HepG2 (cell line): ENCODE measurements around the gene GNG2. TPM values are rescaled to one million over a fixed set of nuclear protein-coding genes. Genes with fewer than 3 reads are reported as not detected.

Experiments used
- ATAC-seq: fragments of 200-7000 bp; cut with Tn5 transposase; 3 replicates; pipeline ENCODE4 v1.9.1; 2020; ENCODE audit warnings: mild to moderate bottlenecking, moderate library complexity
- BruUV-seq: library from RNA; stranded (reverse); fragments of 400-500 nt; replicated peaks from 2 replicates; lab custom pipeline; 2021; lab: Mats Ljungman, UMichigan
- CTCF ChIA-PET: fragments of 300-600 bp; formaldehyde crosslinking; extraction: SDS; loops from one replicate; lab custom pipeline; 2021; ENCODE audit warnings: low total read pairs, inconsistent platforms, low intra/inter-chr PET ratio; lab: Yijun Ruan, JAX
- POLR2A ChIA-PET: fragments of 350-600 bp; sonication (Branson Sonifier 250); formaldehyde crosslinking; loops from one replicate; lab custom pipeline; 2020; ENCODE audit warnings: antibody characterized with exemption, inconsistent platforms; lab: Yijun Ruan, JAX
- DNase-seq: peaks from one replicate; pipeline ENCODE4 v3.0.0-alpha.2; 2015; ENCODE audit warnings: low spot score
- FAIRE-seq: peaks from 3 replicates; lab custom pipeline; 2011; peaks lifted over from hg19 to GRCh38; lab: Jason Lieb, UNC
- H2AFZ ChIP-seq: one replicate; pipeline ENCODE4 v1.6.1; 2011; ENCODE audit warnings: low read length, inconsistent platforms
- H3K27ac ChIP-seq: fragments of 300-600 bp; 3 replicates; pipeline ENCODE4 v1.8.0; 2011; ENCODE audit warnings: mixed run types, mild to moderate bottlenecking, mixed read lengths, low read length, inconsistent platforms; ENCODE audit not compliant: insufficient read depth; ENCODE audit errors: extremely low read length
- H3K27me3 ChIP-seq, 2 experiments: fragments of 200-600 bp in 1 of 2; 2 replicates in 1 of 2; 3 replicates in 1 of 2; pipeline versions ENCODE4 v1.6.0 to v1.8.0; 2011; ENCODE audit warnings: low read length in 2 of 2, mild to moderate bottlenecking in 2 of 2, moderate library complexity in 2 of 2, inconsistent platforms in 1 of 2; ENCODE audit not compliant: insufficient read depth in 2 of 2, control insufficient read depth in 1 of 2
- H3K36me3 ChIP-seq, 2 experiments: fragments of 200-600 bp in 1 of 2; replicated peaks in 1 of 2; 2 replicates in 1 of 2; 3 replicates in 1 of 2; pipeline versions ENCODE4 v1.5.1 to v1.8.0; 2011; ENCODE audit warnings: low read length in 2 of 2, inconsistent platforms in 1 of 2; ENCODE audit not compliant: insufficient read depth in 2 of 2, control insufficient read depth in 1 of 2
- H3K4me1 ChIP-seq: 2 replicates; pipeline ENCODE4 v1.5.1; 2012; ENCODE audit warnings: low read length, inconsistent platforms; ENCODE audit not compliant: insufficient read depth
- H3K4me2 ChIP-seq: 2 replicates; pipeline ENCODE4 v1.6.0; 2011; ENCODE audit warnings: low read depth, low read length, inconsistent platforms
- H3K4me3 ChIP-seq, 3 experiments: fragments of 200-600 bp in 1 of 3; sonication (generic), shearing (Covaris generic) in 1 of 3; replicated peaks in 1 of 3; 2 replicates each; pipeline ENCODE4 v1.5.1; 2011 to 2016; ENCODE audit warnings: low read length in 3 of 3, inconsistent platforms in 2 of 3, low read depth in 2 of 3, mild to moderate bottlenecking in 2 of 3, control low read depth in 1 of 3, mixed read lengths in 1 of 3; ENCODE audit not compliant: insufficient read depth in 1 of 3
- H3K79me2 ChIP-seq: one replicate; pipeline ENCODE4 v1.6.1; 2011; ENCODE audit warnings: low read length, inconsistent platforms; ENCODE audit not compliant: insufficient read depth
- H3K9ac ChIP-seq: 2 replicates; pipeline ENCODE4 v1.6.0; 2011; ENCODE audit warnings: mild to moderate bottlenecking, low read depth, low read length, inconsistent platforms; ENCODE audit not compliant: insufficient read depth
- H3K9me3 ChIP-seq: 2 replicates; pipeline ENCODE4 v1.5.1; 2012; ENCODE audit warnings: mild to moderate bottlenecking, low read length
- H4K20me1 ChIP-seq: 2 replicates; pipeline ENCODE4 v1.6.0; 2011; ENCODE audit warnings: inconsistent platforms, mild to moderate bottlenecking, low read length, moderate library complexity; ENCODE audit not compliant: insufficient read depth
- KDM3A ChIP-seq: IDR thresholded peaks from 2 replicates; pipeline ENCODE4 v1.6.1; 2018; ENCODE audit warnings: low read depth, missing compliant biosample characterization
- PPARG ChIP-seq: conservative IDR thresholded peaks from 2 replicates; pipeline ENCODE4 v1.6.1; 2016; ENCODE audit warnings: missing biosample characterization, missing genetic modification reagents
- ZNF354B ChIP-seq: sonication (generic); formaldehyde crosslinking; IDR thresholded peaks from 2 replicates; pipeline ENCODE4 v1.8.0; 2022; ENCODE audit warnings: mild to moderate bottlenecking, missing genetic modification reagents
- ZNF674 ChIP-seq: sonication (generic); formaldehyde crosslinking; IDR thresholded peaks from 2 replicates; pipeline ENCODE4 v1.5.0; 2020; ENCODE audit warnings: low read depth, mild to moderate bottlenecking, missing genetic modification reagents
- ZNF773 ChIP-seq: sonication (generic); formaldehyde crosslinking; IDR thresholded peaks from 2 replicates; pipeline ENCODE4 v1.4.0; 2020; ENCODE audit warnings: missing genetic modification reagents, borderline replicate concordance
- ZNF792 ChIP-seq: IDR thresholded peaks from 2 replicates; pipeline ENCODE4 v1.6.1; 2016
- in situ Hi-C: cut with HindIII; loops from 2 replicates; pipeline ENCODE4 v1.10.0; 2017; ENCODE audit warnings: low pct_unique_long_range_greater_than_20kb; ENCODE audit not compliant: extremely low pct_ligation_motif_present
- intact Hi-C: fragments of 100-400 bp; cut with micrococcal nuclease; formaldehyde crosslinking; loops from one replicate; pipeline ENCODE4 v1.10.0; 2022; ENCODE audit not compliant: unreplicated experiment
- polyA plus RNA-seq, 8 experiments: library from polyadenylated mRNA; depleted of rRNA in 3 of 8; stranded (reverse) in 7 of 8; unstranded in 1 of 8; fragments of >200 nt; fragmentation: Illumina TruSeq in 4 of 8; extraction: Trizol in 4 of 8; gene quantifications; 2 replicates each; pipeline versions ENCODE4 v1.2.1 to v1.2.3, GENCODE V29; 2011 to 2016; ENCODE audit warnings: low read depth in 4 of 8, missing spikeins in 1 of 8, mixed read lengths in 1 of 8; ENCODE audit not compliant: insufficient read depth in 1 of 8
- total RNA-seq, 5 experiments: library from RNA; depleted of rRNA; stranded (reverse); fragments of >200 nt; fragmentation: Illumina TruSeq; extraction: Trizol; gene quantifications; 2 replicates each; pipeline ENCODE4 v1.2.3, GENCODE V29; 2016; ENCODE audit warnings: low read depth in 1 of 5
- TF ChIP-seq, protein P1 (sequence below): sonication (generic); formaldehyde crosslinking; IDR thresholded peaks from 2 replicates; pipeline ENCODE4 v1.8.1; 2023; ENCODE audit warnings: mild to moderate bottlenecking, missing genetic modification reagents
- TF ChIP-seq, protein P2 (sequence below): sonication (generic); formaldehyde crosslinking; IDR thresholded peaks from 2 replicates; pipeline ENCODE4 v1.8.0; 2022; ENCODE audit warnings: mild to moderate bottlenecking, missing genetic modification reagents, borderline replicate concordance
- TF ChIP-seq, protein P3 (sequence below): IDR thresholded peaks from 2 replicates; pipeline ENCODE4 v1.4.0; 2020; ENCODE audit warnings: mild to moderate bottlenecking, missing genetic modification reagents

GNG2 gene
- total and polyA plus RNA-seq, 2 of the 13 experiments (the other 11 are each of a cell fraction or from before 2014, with no cell fraction given) = not detected

DNA sequence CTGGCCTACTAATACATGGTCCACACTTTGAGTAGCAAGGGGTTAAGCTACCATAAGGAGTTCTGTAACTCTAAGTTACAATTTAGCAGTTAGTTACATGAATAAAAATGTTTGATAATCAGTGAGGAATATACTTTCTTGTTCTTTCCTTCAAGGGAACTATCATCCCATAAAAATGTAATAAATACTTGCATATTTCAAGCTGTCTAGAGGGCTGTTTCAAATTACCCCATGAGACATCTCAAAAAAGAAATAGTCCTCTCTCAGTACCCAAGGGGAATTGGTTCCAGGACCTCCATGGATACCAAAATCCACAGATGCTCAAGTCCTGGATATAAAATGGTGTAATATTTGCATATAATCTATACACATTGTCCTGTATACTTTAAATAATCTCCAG is 48.7 kb upstream of the GNG2 start:
- H3K79me2 ChIP-seq = no peaks in the 10 kb centered on the region
- no peaks in the 10 kb centered on the region for H3K4me1 ChIP-seq
- in situ Hi-C loops (no loop called here), intact Hi-C loops (no loop called here)
- ChIA-PET CTCF (no interaction called here), POLR2A (no interaction called here)
- no peaks in the 10 kb centered on the region; a peak in 1 of 5 replicates for H3K27me3 ChIP-seq
- H3K4me2 ChIP-seq = no peak overlapping the region
- H3K27ac ChIP-seq = no peak overlapping the region
- TF ChIP-seq, protein P1, sequence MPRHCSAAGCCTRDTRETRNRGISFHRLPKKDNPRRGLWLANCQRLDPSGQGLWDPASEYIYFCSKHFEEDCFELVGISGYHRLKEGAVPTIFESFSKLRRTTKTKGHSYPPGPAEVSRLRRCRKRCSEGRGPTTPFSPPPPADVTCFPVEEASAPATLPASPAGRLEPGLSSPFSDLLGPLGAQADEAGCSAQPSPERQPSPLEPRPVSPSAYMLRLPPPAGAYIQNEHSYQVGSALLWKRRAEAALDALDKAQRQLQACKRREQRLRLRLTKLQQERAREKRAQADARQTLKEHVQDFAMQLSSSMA (CRISPR knock-in tag) = no peak
- TF ChIP-seq KDM3A (CRISPR knock-in tag) (no peak), ZNF354B (CRISPR knock-in tag) (no peak), ZNF792 (no peak), PPARG (CRISPR knock-in tag) (no peak), ZNF773 (no peak), ZNF674 (CRISPR knock-in tag) (no peak)
- TF ChIP-seq, protein P2, sequence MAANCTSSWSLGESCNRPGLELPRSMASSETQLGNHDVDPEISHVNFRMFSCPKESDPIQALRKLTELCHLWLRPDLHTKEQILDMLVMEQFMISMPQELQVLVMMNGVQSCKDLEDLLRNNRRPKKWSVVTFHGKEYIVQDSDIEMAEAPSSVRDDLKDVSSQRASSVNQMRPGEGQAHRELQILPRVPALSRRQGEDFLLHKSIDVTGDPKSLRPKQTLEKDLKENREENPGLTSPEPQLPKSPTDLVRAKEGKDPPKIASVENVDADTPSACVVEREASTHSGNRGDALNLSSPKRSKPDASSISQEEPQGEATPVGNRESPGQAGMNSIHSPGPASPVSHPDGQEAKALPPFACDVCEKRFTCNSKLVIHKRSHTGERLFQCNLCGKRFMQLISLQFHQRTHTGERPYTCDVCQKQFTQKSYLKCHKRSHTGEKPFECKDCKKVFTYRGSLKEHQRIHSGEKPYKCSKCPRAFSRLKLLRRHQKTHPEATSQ (CRISPR knock-in tag) = no peak
- TF ChIP-seq, protein P3, sequence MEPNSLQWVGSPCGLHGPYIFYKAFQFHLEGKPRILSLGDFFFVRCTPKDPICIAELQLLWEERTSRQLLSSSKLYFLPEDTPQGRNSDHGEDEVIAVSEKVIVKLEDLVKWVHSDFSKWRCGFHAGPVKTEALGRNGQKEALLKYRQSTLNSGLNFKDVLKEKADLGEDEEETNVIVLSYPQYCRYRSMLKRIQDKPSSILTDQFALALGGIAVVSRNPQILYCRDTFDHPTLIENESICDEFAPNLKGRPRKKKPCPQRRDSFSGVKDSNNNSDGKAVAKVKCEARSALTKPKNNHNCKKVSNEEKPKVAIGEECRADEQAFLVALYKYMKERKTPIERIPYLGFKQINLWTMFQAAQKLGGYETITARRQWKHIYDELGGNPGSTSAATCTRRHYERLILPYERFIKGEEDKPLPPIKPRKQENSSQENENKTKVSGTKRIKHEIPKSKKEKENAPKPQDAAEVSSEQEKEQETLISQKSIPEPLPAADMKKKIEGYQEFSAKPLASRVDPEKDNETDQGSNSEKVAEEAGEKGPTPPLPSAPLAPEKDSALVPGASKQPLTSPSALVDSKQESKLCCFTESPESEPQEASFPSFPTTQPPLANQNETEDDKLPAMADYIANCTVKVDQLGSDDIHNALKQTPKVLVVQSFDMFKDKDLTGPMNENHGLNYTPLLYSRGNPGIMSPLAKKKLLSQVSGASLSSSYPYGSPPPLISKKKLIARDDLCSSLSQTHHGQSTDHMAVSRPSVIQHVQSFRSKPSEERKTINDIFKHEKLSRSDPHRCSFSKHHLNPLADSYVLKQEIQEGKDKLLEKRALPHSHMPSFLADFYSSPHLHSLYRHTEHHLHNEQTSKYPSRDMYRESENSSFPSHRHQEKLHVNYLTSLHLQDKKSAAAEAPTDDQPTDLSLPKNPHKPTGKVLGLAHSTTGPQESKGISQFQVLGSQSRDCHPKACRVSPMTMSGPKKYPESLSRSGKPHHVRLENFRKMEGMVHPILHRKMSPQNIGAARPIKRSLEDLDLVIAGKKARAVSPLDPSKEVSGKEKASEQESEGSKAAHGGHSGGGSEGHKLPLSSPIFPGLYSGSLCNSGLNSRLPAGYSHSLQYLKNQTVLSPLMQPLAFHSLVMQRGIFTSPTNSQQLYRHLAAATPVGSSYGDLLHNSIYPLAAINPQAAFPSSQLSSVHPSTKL (CRISPR knock-in tag) = no peak
- ATAC-seq (no peak), DNase-seq (no peak), FAIRE-seq (no peak)
- H2AFZ ChIP-seq = no peak overlapping the region
- BruUV-seq = no TSS peak
- no peaks in the 10 kb centered on the region for H3K9me3 ChIP-seq
- no peak overlapping the region for H3K9ac ChIP-seq
- no peaks in the 10 kb centered on the region for H3K36me3 ChIP-seq
- no peak overlapping the region for H3K4me3 ChIP-seq
- no peaks in the 10 kb centered on the region for H4K20me1 ChIP-seq
